ENCODE data around the gene ZC3H18. TPM values are rescaled to one million over a fixed set of nuclear protein-coding genes. Genes with fewer than 3 reads are reported as not detected.

The ZC3H18 gene
- total RNA-seq, 1 donor from 2014 or later: 18.4 TPM

GRCh38 chr16:88588754-88589153 is 18.6 kb downstream of the ZC3H18 start:
- intact Hi-C loops (cut with DNase I): no loop called here
- H3K27me3 ChIP-seq: no peaks in the 10 kb centered on the region
- no peaks in the 10 kb centered on the region for H3K4me1 ChIP-seq
- no peaks in the 10 kb centered on the region for H3K9me3 ChIP-seq
- no peak for TF ChIP-seq POLR2AphosphoS5 (IDR thresholded peaks at IDR 0.05; ENCODE audit: insufficient read depth in 1 of 2, low read depth in 1 of 2)
- no peak for TF ChIP-seq CTCF (IDR thresholded peaks at IDR 0.05)
- H3K4me3 ChIP-seq: no peak overlapping the region
- no peak for DNase-seq (ENCODE audit: extremely low spot score in 2 of 2)
- peaks cover 0 to 31% of the 10 kb centered on the region in 2 donors for H3K36me3 ChIP-seq
- H3K27ac ChIP-seq: no peak overlapping the region

GRCh38 chr16:88589441-88589840 is 19.2 kb downstream of the ZC3H18 start:
- intact Hi-C loops (cut with DNase I): no loop called here
- Histone ChIP-seq H3K4me3 (no peak overlapping the region), H3K27ac (no peak overlapping the region), H3K9me3 (no peaks in the 10 kb centered on the region), H3K27me3 (no peaks in the 10 kb centered on the region), H3K4me1 (no peaks in the 10 kb centered on the region), H3K36me3 (peaks cover 0 to 31% of the 10 kb centered on the region in 2 donors)
- no peak for TF ChIP-seq POLR2AphosphoS5 (IDR thresholded peaks at IDR 0.05; ENCODE audit: insufficient read depth in 1 of 2, low read depth in 1 of 2)
- no peak for TF ChIP-seq POLR2A (IDR thresholded peaks at IDR 0.05)
- no peak for TF ChIP-seq CTCF (IDR thresholded peaks at IDR 0.05)
- no peak for DNase-seq (ENCODE audit: extremely low spot score in 2 of 2)

GRCh38 chr16:88591577-88592021 is 21.4 kb downstream of the ZC3H18 start:
- TF ChIP-seq POLR2AphosphoS5 (IDR thresholded peaks at IDR 0.05; ENCODE audit: insufficient read depth in 1 of 2, low read depth in 1 of 2) (no peak), POLR2A (IDR thresholded peaks at IDR 0.05) (no peak), CTCF (IDR thresholded peaks at IDR 0.05) (no peak)
- DNase-seq (ENCODE audit: extremely low spot score in 2 of 2): no peak
- Histone ChIP-seq H3K36me3 (peaks cover 0 to 29% of the 10 kb centered on the region in 2 donors), H3K4me1 (no peaks in the 10 kb centered on the region), H3K27me3 (no peaks in the 10 kb centered on the region), H3K9me3 (no peaks in the 10 kb centered on the region), H3K4me3 (no peak overlapping the region), H3K27ac (no peak overlapping the region)
- intact Hi-C loops (cut with DNase I): no loop called here

- Histone ChIP-seq H3K27ac (no peak overlapping the region), H3K27me3 (no peaks in the 10 kb centered on the region), H3K4me1 (no peaks in the 10 kb centered on the region), H3K9me3 (no peaks in the 10 kb centered on the region), H3K36me3 (peaks cover 0 to 15% of the 10 kb centered on the region in 2 donors), H3K4me3 (no peak overlapping the region)
- TF ChIP-seq POLR2AphosphoS5 (IDR thresholded peaks at IDR 0.05; ENCODE audit: insufficient read depth in 1 of 2, low read depth in 1 of 2) (no peak), CTCF (IDR thresholded peaks at IDR 0.05) (no peak), POLR2A (IDR thresholded peaks at IDR 0.05) (no peak)
- no peak for DNase-seq (ENCODE audit: extremely low spot score in 2 of 2)
- intact Hi-C loops (cut with DNase I): no loop called here
Observed at GRCh38 chr16:88593061-88593460, 22.9 kb downstream of the ZC3H18 start.

GRCh38 chr16:88593489-88593888 is 23.3 kb downstream of the ZC3H18 start:
- no peaks in the 10 kb centered on the region for H3K4me1 ChIP-seq
- no peak for TF ChIP-seq CTCF (IDR thresholded peaks at IDR 0.05)
- no peak for TF ChIP-seq POLR2AphosphoS5 (IDR thresholded peaks at IDR 0.05; ENCODE audit: insufficient read depth in 1 of 2, low read depth in 1 of 2)
- no peak for TF ChIP-seq POLR2A (IDR thresholded peaks at IDR 0.05)
- H3K27me3 ChIP-seq: no peaks in the 10 kb centered on the region
- DNase-seq (ENCODE audit: extremely low spot score in 2 of 2): no peak
- no peaks in the 10 kb centered on the region for H3K9me3 ChIP-seq
- intact Hi-C loops (cut with DNase I): no loop called here
- peaks cover 0 to 18% of the 10 kb centered on the region in 2 donors for H3K36me3 ChIP-seq
- H3K27ac ChIP-seq: no peak overlapping the region
- no peak overlapping the region for H3K4me3 ChIP-seq
